ENCODE results near the gene VAV3.
A peak's percentile ranks its signal among the peaks of the same experiment; 100 is the strongest.
"Not testable (repeated sequence)": the region's sequence is repeated elsewhere in the genome, so short reads cannot be mapped to it uniquely, and the experiment has no call there.

Gene VAV3

DNA sequence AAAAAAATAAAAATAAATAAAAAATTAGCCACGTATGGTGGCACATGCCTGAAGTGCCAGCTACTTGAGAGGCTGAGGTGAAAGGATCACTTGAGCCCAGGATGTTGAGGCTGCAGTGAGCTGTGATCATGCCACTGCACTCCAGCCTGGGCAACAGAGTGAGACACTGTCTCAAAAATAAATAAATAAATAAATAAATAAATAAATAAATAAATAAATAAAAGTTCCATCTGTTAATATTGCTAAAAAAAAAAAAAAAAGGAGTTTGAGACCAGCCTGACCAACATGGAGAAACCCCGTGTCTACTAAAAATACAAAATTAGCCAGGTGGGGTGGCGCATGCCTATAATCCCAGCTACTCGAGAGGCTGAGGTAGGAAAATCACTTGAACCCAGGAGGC is 244.8 kb downstream of the VAV3 start:
- DNase-seq: not testable (repeated sequence)

DNA sequence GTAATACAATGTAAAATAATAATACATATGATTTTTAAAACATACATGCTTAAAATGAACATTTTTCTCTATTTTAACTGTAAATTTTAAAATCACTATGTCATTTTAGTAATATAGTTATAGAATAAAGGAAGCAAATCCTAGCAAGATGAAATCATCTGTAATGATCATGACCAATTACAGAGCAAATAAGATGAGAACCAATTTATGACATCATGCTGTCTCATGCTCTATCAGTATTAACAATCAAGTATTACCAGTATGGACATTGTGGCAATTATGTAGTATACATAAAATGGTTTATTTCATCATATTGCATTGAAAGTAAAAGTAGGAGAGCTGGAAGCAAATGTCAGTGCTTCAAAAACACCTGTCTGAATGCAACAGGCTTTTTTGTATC is 255.0 kb downstream of the VAV3 start:
- no peak for DNase-seq

DNA sequence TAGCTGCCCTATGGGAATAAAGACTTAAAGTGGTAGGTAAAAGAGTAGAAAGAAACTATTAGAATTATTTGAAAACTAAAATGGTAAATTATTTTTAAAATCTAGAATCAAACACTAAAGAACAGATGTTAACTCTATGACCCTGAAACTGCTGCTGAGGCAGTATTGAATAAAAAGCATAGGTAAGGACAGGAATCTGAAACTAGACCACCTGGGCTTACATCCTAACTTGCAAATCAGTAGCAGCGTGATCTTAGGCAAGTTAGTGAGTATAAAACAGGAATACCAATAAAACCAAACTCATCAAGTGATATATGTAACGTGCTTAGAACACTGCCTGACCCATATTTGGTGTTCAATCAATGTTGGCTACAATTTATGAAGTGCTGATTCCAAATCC is 257.9 kb downstream of the VAV3 start:
- DNase-seq: no peak

DNA sequence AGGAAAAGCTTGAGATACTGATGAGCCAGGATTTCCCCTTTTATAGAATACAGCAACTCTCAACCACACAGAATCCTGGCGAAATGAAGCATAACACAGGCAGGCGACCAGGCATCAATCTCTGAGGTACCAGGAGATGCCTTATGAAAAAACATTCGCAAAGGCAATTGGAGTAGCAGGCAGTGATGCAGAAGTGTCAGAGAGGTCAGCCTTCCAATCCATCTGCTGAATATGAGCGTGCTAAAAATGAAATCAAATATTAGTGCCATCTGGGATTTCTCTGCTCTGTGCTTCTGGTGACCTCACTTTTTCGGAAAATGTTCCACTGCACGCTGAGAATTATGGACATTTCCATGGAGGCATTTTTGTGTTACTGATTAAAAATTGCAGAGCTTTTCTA is 258.8 kb downstream of the VAV3 start:
- no peak for DNase-seq

DNA sequence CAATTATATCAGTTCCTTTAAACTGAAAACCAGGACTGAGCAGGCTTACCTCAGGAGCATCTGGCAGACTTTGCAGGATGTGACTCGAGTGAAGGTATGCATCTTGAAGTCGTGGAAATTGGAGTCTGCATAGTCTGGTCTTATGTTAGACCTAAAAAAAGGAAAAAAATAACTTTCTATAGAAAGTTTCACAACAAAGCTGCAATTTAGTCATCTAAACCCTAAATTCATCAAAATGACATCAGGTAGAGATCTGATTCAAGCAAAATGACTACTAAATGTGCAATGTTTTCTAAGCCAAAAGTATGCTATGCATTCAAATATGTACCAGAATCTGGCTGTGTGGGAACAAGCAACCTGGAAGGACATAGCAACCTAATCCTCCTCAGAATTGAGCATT is 260.1 kb downstream of the VAV3 start:
- DNase-seq: no peak

DNA sequence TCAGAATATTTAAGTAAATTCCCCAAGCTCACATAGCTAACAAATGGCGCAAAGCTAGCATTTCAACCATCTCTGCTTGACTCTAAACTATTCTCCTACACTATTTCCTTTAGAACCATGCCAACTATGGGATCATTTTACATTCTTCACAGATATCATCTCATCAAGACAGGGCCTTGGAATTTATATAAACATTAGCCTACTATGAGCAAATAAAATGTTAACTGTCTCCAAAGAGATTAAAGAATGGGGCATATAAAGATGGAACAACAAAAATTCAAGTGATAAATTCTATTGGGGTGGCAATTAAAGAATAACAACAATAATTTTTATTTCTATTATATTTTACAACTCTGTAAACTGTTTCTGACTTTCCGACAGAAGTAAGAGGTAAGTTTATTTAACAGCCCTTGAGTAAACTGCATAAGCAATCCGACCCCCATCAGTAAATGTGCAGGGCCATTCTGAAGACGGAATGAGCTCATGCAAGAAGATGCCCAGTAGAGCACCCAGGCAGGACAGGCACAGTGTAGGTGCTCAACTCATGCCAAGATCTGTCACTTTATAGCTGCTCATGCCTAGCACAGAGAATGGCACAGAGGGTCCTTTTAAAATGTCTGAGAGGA is 261.9 kb downstream of the VAV3 start:
- no peak for DNase-seq

DNA sequence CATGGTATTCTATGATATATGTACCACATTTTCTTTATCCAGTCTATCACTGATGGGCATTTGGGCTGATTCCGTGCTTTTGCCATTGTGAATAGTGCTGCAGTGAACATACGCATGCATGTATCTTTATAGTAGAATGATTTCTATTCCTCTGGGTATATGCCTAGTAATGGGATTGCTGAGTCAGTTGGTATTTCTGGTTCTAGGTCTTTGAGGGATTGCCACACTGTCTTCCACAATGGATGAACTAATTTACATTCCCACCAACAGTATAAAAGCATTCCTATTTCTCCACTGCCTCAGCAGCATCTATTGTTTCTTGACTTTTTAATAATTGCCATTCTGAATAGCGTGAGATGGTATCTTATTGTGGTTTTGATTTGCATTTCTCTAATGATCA is 264.3 kb downstream of the VAV3 start:
- not testable (repeated sequence) for DNase-seq

DNA sequence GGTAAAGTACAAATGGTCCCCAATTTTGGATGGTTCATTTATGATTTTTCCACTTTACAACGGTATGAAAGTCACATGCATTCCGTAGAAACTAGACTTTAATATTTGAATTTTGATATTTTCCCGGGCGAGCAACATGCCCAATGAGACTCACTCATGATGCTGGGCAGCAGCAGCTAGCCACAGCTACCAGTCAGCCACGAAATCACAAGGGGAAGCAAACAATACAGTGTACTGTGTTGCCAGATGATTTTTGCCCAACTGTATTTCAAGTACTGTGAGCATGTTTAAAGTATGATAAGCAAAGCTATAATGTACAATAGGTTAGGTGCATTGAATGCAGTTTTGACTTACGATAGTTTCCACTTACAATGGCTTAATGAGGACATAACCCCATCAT is 266.8 kb downstream of the VAV3 start:
- no peak for DNase-seq

DNA sequence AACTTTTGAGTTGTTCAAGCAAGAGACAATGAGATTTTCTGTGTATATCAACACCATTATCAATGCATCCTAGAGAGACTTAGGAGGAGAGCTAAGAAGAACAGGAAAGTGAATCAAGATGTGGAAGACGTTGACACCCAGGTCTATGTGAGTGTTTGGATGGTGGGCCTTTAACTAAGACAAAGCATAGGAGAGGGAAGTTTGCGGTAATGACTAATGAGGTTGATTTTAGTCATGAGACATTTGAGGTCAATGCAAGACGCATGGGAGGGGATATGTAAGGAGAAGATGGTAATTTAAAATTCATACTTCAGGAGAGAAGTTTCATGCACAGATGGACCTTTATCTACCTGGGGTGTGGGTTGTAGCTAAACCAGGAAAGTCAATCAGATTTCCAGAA is 269.6 kb downstream of the VAV3 start:
- no peak for DNase-seq

DNA sequence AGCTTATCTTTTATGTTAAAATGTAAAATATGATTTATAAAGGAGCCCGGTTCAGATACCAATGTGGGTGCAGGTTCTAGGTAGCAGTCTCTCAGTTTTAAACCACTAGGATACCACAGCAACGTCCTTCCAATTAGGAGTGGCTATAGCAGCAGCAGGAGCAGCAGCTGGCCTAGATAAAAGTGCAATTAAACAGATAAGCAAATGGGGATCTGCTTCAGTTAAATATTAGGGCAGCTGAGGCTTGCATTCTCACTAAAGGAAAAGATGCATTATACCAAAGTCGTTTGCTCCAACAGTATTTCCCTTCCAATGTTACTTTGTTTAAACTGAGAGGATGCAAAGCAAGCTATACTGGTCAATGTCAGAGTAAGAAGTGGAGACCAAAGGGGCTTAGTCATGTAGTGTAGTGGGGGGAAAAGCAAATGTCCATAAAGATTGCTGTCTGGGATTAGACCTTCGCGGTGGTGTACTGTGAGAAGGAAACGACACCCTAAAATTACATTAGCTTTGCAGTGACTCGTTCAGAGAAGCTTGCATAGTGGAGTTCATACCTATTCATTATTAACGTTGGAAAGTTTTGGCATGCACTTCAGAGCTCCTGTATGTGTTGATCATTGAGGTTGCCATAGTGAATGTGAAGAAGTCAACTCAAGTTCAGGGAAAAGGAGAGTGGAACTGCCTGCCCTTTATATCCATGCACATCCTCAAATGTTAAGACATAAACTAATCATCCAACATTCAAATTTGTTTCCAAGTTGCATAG is 272.2 kb downstream of the VAV3 start:
- no peak for DNase-seq

DNA sequence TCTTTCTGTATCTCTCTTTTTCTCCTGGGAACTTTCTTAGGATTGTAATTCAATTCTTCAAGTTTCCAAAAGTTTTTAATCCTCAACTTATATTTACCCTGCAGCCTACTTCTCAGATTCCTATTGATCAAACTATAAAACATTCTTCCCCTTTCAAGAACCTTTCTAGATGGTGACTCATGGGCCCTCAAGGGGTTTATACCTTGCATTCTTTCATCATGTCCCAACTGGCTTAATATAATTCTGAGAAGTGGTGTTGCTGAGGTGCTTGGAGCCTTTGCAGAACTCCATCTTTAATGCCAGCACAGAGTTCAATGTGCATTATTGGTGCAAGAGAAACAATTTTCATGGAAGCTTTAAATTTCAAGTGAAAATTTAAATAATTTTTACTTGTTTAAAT is 273.4 kb downstream of the VAV3 start:
- peak; percentile 8 to 13 for DNase-seq

DNA sequence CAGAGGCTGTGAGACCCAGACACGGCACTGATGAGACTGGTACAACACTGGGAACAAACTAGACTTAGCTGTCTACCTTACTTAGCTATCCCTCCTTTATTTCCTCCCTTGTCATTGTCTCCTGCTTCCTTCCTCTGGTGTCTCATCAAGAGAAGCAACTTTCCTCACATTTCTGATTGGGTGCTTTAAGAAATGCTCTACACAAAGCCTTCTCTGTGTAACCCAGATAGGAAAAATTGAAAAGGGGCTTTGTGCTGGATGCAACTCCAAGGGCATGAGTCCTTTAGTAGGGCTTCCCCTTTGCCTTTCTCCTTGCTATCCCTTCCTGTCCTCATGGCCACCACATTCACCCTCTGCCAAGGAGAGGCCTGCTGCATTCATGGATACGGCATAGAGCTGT is 274.5 kb downstream of the VAV3 start:
- DNase-seq: no peak

DNA sequence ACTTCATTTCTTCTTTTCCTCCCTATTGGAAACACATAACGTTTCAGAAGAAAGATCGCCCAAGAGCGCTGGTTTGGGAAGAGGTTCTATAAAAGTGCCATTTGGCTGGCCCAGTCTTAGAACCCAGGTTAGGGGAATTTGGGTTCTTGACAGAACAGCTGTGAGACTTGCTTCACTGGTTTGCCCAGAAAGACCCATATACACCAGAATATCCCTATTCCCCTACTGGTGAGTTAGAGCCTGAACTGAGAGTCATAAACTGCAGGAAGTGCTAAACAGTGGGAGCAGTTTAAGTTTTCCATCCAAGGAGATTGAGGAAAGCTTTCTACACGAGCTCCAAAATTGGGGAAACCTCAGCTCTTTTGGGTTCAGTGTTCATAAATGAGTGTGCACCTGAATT is 275.2 kb downstream of the VAV3 start:
- DNase-seq: no peak

DNA sequence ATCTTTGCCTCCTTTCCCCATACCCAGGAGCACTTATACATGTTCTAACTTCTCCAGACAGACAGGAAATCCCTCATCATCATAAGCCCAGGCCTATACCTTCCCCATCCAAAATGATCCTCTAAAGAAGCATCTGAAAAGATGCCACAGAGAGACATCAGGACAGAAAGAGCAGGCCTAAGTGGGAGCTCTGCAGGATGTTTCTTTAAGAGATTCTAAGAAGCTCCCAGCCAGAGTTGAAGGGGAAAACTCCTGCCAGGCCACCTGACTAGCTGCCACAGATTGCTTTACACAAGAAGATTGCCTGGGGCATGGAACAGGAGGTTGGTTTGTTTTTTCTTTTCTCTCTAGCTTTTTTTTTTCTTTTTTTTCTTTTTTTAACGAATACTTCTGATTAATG is 275.8 kb downstream of the VAV3 start:
- no peak for DNase-seq

DNA sequence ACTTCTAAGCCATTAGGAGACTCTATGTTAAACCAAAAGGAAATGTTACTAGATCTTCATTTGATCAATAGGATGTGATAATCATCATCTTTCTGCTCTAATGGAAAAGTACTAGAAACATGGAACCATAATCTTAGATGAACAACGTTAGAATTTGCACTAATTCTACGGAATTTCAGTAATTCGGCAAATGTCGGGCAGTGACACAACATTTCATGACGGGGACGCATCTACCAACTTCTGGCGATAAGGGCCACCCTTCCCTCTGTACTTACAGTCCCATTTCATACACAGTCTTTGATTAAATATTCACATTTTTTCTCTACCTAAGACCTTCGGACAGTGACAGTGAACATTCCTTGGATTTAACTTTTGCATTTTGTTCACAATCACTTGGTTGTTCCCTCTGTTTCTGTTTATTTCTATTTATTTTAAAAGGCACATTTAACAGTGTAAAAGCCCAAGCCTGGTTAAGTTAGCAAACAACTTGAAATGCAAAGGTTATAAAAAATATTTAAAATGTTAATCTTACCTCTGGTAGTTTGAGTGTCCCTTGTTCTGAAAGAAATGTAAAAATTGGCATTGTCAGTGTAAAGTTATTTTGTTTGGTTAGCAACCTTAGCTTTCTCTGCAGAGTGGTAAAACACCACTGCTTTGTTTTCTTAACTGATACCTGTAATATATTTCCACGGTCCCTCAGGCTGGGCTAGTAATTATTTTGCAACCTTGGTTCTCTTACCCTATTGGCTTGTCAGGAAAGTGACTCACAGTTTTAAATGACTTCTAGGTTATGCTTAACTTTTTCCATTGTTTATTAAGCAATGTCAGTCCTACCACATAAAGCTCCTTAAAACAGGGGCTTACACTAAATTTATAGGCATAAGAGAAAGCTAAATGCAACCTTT is 276.9 kb downstream of the VAV3 start:
- DNase-seq: peak in 1 of 2 experiments; percentile 8

DNA sequence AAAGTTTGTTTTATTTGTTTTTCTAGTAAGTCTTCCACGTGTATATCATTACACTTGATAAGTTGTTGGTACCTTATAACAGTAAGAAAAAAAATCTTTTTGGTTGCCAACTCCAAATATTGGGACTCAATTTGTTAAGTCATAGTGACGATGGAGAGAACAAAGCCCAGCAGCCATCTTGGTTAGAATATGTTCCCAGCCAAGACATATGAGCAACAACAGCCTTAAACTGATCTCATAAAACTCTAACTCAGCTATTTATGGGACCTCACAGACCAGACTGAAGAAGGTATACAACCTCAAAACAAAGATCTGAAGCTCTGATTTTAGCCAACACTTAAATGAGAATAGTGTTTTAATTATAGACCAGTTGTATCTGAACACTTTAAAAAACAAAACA is 281.3 kb downstream of the VAV3 start:
- no peak for DNase-seq

DNA sequence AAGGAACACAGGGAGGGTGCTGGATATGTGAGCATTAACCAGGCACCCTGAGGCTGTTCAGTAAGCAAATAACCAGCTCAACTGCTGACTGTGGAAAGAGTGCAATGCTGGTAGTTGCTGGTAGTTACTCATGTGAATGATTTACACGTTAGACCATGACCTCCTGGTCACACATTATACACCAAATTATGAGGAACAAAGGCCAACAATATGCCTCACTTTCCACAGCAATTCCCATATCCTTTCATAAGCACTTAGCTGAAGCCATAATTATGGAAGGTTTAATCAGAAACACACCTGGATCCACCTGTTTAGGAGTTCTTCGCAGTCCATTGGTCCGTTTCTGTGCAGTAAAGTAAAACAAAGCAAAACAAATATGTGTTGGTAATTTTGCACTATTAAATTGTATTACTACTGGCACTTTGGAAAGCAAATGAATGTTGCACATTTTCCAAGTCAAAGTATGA is 281.8 kb downstream of the VAV3 start:
- no peak for DNase-seq

DNA sequence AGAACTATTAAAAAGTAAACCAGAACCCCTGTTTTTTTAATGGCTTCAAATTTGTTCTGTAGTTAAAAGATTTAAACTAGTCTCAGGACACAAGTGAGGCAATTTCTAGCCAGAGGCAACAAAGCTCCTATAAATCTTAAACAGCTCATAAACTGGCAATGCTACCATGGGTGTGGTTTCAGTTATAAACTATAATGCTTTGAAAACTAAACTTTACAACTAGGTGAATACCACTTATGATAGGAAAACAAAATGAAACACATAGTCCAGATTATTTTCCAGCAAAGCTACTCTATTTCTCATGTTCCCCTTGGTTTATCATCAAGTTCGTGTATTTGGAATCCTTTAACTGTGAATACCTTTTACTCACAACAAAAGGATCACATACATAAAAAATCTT is 282.5 kb downstream of the VAV3 start:
- no peak for DNase-seq

DNA sequence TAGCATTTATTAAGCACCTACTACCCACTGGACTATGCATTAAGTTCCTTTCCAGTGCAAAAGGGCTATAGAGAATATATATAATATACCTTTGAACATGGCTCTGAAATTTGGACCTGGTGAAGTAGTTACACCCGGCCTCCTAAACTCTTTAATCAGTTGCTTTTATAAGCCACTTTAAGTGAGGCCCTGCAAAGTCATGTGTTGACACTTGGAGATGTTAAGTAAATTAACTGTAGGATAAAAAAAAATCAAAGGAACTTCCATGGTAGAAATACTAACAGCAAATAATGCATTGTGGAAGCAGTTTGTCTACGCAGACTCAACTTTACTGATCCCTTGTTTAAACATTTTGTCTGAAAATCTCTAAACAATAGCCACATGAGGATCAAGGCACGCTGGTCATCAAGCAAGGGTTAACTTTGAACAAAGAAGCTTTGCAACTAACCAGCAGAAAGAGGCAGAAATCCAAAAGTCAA is 283.9 kb downstream of the VAV3 start:
- no peak for DNase-seq

DNA sequence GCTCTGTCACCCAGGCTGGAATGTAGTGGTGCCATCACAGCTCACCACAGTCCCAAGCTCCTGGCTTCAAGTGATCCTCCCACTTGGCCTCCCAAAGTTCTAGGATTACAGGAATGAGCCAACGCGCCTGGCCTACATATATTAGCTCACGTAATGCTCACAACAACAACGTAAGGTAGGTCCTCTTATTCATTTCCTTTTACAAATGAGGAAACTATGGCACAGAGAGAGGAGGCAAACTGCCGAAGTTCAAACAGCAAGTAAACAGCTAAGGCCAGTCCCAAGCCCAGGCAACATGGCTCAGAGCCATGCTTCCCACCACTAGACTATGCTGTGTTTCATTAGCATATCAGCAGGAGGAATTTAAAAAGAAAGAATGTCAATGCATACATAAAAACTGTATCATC is 284.4 kb downstream of the VAV3 start:
- no peak for DNase-seq

DNA sequence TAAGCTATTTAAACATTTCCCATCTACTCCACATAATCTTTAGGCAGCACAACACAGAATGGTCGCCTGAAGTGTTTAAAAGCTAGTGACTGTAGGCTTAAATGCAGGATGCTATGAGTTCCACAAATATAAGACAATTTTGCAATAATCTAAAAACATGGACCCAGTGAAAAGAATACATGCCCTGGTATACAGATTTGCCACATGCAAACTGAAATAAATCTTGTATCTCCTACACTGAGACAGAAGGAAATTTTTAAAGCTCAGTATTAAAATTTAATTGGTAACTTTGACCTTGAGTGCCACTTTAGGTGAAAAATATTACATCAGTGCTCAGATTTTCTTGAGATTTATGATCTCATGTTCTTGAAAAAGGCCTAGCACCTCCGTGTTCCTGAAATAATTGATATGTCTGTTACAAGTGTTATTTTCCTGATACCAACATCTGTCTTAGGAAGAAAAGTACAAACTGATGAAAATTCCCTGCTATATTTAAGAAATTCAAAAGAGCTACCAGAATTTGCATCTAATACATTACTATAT is 285.5 kb downstream of the VAV3 start:
- DNase-seq: no peak

DNA sequence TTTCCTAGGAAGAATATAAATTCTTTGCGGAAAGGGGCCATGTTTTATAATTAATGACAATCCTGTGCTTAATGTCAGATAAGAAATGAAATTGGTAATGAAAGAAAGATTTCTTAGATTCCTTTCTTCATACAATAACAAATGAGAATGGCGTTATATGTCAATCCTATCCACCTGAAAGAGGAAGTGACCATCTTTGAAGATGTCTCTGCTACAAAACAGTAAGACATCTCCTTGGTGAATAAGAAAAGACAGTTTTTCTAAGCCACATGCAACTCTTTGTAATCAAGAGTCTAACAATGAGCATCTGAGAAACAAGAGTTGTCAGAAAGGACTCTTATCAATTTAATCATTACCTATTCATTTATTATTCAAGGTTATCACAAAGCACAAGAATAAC is 286.0 kb downstream of the VAV3 start:
- no peak for DNase-seq

DNA sequence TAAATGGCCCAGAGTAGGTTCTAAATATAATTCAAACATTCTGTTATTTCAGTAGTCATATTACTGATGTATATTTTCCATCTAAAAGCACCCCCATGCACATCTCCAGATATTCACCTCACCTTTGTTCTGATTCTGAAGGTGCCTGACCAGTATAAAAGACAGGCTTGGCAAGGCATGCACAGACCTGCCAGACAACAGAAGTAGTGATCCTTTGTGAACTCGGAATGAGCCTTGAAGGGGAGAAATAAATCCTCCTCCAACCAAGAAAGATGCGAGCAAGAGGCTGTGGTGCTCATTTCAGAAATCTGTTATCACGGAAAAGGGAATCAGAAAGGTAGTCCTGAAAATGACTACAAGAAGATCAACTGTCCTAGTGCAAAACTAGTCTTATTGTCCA is 287.3 kb downstream of the VAV3 start:
- no peak for DNase-seq
